HG02981 (cell line): ENCODE data around the gene MIB2.

ENCODE experiments used
- ATAC-seq: cut with Tn5 transposase; IDR thresholded peaks from one replicate; pipeline ENCODE4 v1.9.1; 2021; ENCODE audit warnings: mild to moderate bottlenecking, moderate library complexity; ENCODE audit not compliant: unreplicated experiment

Gene MIB2

GRCh38 chr1:1614204-1614953, 921 bp upstream of the MIB2 start:
- ATAC-seq: no peak

DNA sequence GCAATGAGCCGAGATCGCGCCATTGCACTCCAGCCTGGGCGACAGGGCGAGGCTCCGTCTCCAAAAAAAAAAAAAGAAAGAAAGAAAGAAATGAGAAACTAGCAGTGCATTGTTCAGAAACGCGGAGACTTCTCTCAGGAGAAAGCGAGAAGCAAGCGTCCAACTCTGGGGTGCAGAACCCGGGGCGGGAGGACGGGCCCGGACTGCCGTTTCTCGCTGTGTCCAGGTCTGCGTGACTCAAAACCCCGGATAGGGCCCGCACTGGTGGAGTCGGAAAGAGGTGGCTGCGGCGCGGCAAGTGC, 395 bp upstream of the MIB2 start:
- no peak for ATAC-seq

DNA sequence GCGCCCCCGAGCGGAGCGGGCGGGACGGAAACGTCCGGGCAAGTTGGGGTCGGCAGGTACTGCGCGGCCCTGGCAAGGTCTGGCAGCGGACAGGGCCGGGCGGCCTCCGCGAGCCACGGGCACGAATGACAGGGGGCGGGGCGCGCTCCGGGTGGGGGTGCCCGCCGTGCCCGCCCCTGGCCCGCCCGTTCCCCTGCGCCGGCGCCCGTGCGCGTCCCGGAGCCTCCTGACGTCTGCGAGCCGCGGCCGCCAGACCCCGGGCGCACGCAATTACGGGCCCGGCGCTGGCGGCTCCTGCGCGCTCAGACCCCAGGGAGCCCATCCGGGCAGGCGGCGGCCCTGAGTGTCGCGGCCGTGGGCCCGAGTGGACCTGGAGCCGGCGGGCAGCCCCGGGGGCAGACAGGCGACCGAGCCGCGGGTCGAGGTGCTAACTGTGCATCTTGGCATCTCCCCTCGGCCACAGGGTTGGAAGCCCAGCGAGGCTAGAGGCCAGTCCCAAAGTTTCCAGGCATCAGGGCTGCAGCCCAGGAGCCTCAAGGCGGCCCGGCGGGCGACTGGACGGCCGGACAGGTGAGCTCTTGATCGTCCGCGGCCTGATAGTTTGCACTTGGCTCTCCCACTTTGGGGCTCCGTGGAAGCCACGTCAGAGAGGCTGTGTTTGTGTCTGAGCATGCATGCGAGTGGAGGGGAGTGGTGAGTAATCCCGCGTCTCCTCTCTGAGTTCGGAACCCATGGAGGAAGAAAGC, 918 bp downstream of the MIB2 start:
- peak; percentile 14 for ATAC-seq

GRCh38 chr1:1616838-1617237, 1.5 kb downstream of the MIB2 start:
- no peak for ATAC-seq

DNA sequence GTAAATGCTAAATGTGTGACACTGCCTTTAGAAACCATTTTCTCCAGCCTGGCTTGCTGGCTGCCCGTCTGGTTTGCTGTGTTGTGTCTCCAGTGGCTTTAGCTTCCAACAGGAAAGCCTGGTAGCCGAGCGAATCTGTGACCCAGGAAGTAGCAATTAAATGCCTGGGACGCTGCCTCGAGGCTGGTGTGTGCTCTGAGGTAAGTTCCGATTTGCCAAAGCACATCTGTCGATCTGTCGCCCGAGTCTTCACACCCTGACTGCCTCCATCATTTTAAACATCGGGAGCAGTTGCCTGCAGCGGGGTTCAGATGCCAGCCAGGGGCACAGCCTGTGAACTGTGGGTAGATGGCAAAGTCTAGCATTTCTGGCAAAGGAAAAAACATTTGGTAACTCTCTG, 2.2 kb downstream of the MIB2 start:
- no peak for ATAC-seq

- no peak for ATAC-seq
Measured at GRCh38 chr1:1617925-1618324, 2.6 kb downstream of the MIB2 start.

DNA sequence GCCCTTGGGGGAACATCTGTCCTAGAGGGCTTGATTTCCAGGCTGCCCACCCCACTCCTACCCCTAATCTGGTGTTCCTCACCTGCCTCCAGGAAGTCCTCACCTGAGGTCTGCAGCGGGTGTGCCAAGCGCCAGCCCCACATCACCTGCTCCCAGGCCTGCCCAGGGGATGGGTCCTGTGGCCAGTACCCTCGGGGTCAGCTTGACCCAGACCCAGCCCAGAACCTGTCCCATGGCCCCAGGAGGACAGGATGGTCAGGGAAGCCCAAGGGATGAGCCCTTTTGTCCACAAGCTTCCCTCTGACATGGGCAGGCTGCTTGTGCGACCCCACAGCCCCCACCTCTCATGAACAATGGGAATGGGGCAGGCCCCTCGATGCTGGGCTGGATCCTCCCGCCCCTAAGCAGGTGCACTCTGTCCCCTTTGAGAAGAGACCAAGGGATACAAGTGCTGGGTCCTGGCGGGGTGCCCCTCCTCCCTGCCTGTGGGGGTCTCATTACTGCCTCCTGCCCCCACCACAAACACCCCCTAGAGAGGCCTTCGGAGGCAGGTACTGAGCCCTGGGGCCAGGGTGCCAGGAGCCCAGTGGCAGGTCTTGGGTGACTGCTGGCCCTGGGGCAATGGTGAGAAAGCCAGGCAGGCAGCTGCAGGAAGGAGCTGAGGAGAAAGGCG, 3.2 kb downstream of the MIB2 start:
- ATAC-seq: no peak

- no peak for ATAC-seq
Measured at GRCh38 chr1:1619917-1620361, 4.6 kb downstream of the MIB2 start.

DNA sequence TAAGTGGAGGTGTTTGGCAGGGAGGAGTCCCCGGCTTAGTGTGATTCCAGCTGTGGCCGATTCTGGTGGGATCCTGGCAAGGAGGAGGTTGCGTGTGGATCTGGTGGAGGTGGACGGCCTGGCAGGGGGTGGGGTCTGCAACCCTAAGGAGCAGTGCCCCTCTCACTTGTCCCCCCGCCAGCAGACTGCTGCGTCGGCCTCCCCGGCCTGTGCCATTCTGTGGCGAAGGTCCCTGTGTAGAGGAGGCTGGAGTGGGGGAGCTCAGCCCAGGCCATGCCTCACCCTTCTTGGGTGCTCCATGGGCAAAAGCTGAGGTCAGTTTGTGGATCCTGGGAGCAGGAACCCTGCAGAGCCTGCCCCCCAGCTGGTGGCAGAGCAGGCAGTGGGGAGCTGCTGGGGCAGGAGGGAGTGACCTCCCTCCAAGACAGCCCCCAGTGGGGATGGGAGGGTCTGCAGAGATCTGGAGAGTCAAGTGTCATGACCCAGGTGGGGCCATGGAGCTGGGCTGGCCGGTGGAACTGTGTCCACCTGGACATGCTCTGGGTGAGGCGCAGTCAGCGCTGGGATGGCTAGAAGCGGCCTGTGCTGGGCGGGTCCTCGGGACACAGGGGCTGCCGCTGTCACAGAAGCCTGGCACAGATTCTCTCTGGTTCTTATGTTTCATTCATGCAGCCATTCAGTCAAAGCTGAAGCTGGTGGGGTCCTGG, 5.3 kb downstream of the MIB2 start:
- no peak for ATAC-seq

DNA sequence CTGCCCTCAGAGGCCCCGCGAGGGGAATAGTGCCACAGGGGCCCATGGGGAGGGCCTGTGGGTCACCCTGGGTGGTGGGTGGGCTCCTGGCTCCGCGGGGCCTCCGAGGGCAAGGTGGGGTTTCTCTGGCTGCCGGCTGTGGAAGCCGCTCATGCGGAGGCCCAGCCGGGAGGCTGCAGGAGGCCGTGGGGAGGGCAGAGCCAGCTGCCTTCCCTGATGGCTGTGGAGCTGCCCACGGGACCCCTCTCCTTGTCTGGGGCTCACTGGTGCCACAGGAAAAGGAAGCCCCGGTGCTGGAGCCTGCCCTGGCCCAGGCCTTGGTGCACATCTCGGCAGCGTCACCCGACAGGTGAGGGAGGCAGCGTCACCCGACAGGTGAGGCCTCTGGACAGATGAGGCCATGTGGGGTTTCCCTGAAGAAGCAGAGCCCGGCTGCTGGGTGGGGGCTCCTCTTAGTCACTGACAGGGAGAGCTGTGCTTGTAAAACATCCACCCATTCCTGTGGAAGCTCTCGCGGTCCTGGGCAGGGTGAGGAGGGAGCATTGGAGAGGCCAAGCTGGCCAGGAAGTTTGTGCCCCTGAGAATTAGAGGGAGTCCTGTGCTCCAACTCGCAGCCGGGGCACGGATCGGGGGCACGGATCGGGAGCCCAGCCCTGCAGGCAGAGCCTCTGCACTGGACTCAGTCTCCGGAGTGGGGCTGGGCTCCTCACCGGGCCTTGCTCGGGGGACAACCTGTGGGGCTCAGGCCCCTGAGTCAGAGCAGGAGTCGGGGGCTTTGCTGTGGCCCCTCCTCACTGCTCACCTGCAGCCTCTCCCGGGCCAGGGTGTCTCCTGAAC, 6.1 kb downstream of the MIB2 start:
- ATAC-seq: no peak

- ATAC-seq: no peak
Measured at GRCh38 chr1:1622010-1622787, 6.9 kb downstream of the MIB2 start.

DNA sequence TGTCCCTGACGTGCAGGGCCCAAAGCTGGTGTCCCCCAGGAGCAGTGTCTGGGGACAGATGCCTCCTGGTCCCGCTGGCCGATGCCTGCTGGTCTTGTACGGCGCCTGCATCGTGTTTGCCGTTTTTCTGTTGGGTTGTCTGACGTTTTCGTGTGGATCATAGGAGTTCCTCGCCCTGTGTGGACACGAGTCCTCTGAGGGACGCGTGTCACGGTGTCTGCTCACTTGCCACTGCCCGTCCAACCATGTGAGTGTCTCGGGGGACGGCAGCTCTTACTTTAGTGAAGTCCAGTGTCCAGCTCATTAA, 7.4 kb downstream of the MIB2 start:
- ATAC-seq: no peak

- ATAC-seq: no peak
Measured at GRCh38 chr1:1623181-1623630, 7.9 kb downstream of the MIB2 start.

DNA sequence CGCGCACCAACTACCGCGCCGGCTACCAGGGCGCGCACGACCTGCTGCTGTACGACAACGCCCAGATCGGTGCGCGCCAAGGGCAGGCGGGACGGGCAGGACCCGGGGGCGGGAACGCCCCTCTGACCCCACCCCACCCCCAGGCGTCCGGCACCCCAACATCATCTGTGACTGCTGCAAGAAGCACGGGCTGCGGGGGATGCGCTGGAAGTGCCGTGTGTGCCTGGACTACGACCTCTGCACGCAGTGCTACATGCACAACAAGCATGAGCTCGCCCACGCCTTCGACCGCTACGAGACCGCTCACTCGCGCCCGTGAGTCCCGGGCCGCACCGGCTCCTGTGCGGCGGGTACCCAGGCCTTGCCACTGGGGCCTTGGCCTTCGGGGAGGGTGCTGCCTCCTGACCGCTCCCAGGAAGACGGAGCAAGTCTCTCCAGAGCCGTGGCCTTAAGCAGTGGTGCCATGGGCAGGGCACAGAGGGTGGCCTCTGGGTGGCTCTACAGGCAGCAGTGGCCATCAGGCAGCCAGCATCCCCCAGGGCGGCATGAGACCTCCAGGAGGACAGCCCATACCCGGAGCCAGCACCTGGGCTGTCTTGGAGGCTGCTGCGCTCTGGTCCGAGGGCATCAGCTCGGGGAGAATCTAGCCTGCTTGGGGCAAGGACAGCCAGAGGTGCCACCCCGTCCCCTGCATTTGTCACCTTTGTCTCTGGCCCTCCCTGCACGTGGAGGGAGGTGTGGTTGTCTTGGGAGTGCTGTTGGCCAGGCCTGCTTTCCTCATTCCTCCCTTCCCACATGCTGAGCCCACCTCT, 8.5 kb downstream of the MIB2 start:
- ATAC-seq: no peak

- no peak for ATAC-seq
Measured at GRCh38 chr1:1624443-1625403, 9.4 kb downstream of the MIB2 start.

- ATAC-seq: no peak
Measured at GRCh38 chr1:1625404-1625775, 10.1 kb downstream of the MIB2 start.

DNA sequence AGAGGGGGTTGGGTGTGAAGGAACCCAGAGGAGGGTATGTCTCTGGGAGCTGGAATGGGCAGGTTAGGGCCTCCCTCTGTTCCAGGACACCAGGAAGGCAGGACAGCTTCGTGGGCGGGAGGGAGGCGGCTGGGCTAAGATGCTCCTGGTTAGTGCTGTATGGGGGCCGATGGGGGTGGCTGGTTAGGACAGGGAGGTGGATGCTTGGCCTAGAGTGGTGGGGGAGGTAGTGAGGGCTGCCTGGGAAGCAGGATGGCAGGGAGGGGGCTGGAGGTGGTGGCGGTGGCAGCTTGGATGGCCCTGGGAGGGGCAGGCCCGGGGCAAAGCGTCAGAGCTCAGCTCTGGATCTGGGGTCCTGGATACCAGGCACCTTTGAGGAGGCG, 10.5 kb downstream of the MIB2 start:
- ATAC-seq: no peak
